Neural progenitor cell (in vitro differentiated cells): ENCODE data around the gene ANKRD12. TPM values are rescaled to one million over a fixed set of nuclear protein-coding genes. Genes with fewer than 3 reads are reported as not detected.

Source experiments
- DNase-seq: peaks from one replicate; pipeline ENCODE4 v3.0.0-alpha.2; 2016; ENCODE audit warnings: low spot score
- H2AFZ ChIP-seq: fragments of 200-600 bp; sonication (generic); replicated peaks from 2 replicates; pipeline ENCODE4 v1.6.1; 2016; ENCODE audit warnings: antibody characterized with exemption
- H3F3A ChIP-seq: fragments of 200-600 bp; sonication (generic); 2 replicates; pipeline ENCODE4 v1.6.1; 2016; ENCODE audit warnings: antibody characterized with exemption, low read depth
- H3K27ac ChIP-seq: fragments of 200-600 bp; sonication (generic); 2 replicates; pipeline ENCODE4 v1.5.1; 2016; ENCODE audit warnings: mild to moderate bottlenecking
- H3K27me3 ChIP-seq: fragments of 200-600 bp; sonication (generic); 2 replicates; pipeline ENCODE4 v1.6.1; 2016; ENCODE audit warnings: mild to moderate bottlenecking, moderate library complexity
- H3K36me3 ChIP-seq: fragments of 200-600 bp; sonication (generic); 2 replicates; pipeline ENCODE4 v1.5.1; 2016
- H3K4me1 ChIP-seq: fragments of 200-600 bp; sonication (generic); 2 replicates; pipeline ENCODE4 v1.6.1; 2016; ENCODE audit warnings: mixed run types
- H3K4me2 ChIP-seq: fragments of 200-600 bp; sonication (generic); 2 replicates; pipeline ENCODE4 v1.6.1; 2016
- H3K4me3 ChIP-seq: fragments of 200-600 bp; sonication (generic); 2 replicates; pipeline ENCODE4 v1.5.1; 2016
- H3K79me2 ChIP-seq: fragments of 200-600 bp; sonication (generic); 2 replicates; pipeline ENCODE4 v1.6.1; 2016; ENCODE audit warnings: low read depth
- H3K9ac ChIP-seq: fragments of 200-600 bp; sonication (generic); 2 replicates; pipeline ENCODE4 v1.6.1; 2016
- H3K9me3 ChIP-seq: fragments of 200-600 bp; sonication (generic); 2 replicates; pipeline ENCODE4 v1.5.1; 2016; ENCODE audit warnings: low read depth
- H4K20me1 ChIP-seq: fragments of 200-600 bp; sonication (generic); 2 replicates; pipeline ENCODE4 v1.6.1; 2016; ENCODE audit warnings: low read depth
- H3K27ac Mint-ChIP-seq: 3 replicates; pipeline ENCODE4 v1.8.0; 2021; ENCODE audit warnings: mixed read lengths
- H3K27me3 Mint-ChIP-seq: 2 replicates; pipeline ENCODE4 v1.8.0; 2022; ENCODE audit warnings: low read depth, mild to moderate bottlenecking, inconsistent platforms, moderate library complexity, mixed read lengths; ENCODE audit not compliant: insufficient read depth
- H3K36me3 Mint-ChIP-seq: 3 replicates; pipeline ENCODE4 v1.8.0; 2021; ENCODE audit warnings: mixed read lengths
- H3K4me1 Mint-ChIP-seq: 3 replicates; pipeline ENCODE4 v1.8.0; 2021; ENCODE audit warnings: mixed read lengths
- H3K4me3 Mint-ChIP-seq: 3 replicates; pipeline ENCODE4 v1.8.0; 2021; ENCODE audit warnings: mild to moderate bottlenecking, moderate library complexity, mixed read lengths
- H3K9me3 Mint-ChIP-seq: 3 replicates; pipeline ENCODE4 v1.8.0; 2020; ENCODE audit warnings: mixed read lengths
- EZH2 ChIP-seq: fragments of 200-600 bp; sonication (generic); IDR thresholded peaks from 2 replicates; pipeline ENCODE4 v1.6.1; 2017; ENCODE audit warnings: antibody characterized with exemption, mild to moderate bottlenecking, moderate library complexity
- EZH2phosphoT487 ChIP-seq: fragments of 200-600 bp; sonication (generic); IDR thresholded peaks from 2 replicates; pipeline ENCODE4 v1.6.1; 2017; ENCODE audit warnings: antibody characterized with exemption
- total RNA-seq: library from RNA; depleted of rRNA; stranded (reverse); fragments of >200 nt; gene quantifications from 2 replicates; pipeline ENCODE4 v1.2.3, GENCODE V29; 2015; ENCODE audit warnings: low replicate concordance
- TF ChIP-seq, protein P1 (sequence below): fragments of 200-600 bp; sonication (generic); IDR thresholded peaks from 2 replicates; pipeline ENCODE4 v1.5.1; 2017; ENCODE audit warnings: antibody characterized with exemption, mild to moderate bottlenecking

The ANKRD12 gene
- total RNA-seq, 1 donor from 2014 or later = 38.2 TPM

DNA sequence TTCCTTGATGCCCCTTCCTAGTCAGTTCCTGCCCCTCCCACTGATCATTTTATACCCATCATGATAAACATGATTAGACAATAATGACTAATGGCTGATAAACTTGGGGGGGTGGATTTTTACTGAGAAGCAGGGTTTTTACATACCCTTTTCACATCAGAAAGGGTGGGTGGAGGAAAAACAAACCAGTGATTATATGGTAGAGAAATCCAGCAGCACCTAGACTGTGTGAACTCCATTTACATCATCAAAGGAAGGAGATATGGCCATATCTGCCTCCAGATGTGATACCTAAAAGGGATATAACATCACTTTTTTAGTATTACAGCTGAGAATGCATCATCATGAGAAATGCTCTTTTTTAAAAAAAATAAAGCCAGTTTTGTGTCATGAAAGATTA, 89.9 kb downstream of the ANKRD12 start:
- no peak overlapping the region for H3K9ac ChIP-seq
- H4K20me1 ChIP-seq = no peaks in the 10 kb centered on the region
- H3K4me3 ChIP-seq = no peak overlapping the region
- no peaks in the 10 kb centered on the region for H3K27me3 ChIP-seq
- Mint-ChIP-seq H3K36me3 (peaks cover 40% of the 10 kb centered on the region), H3K9me3 (peaks cover 15% of the 10 kb centered on the region), H3K4me1 (no peaks in the 10 kb centered on the region), H3K27me3 (no peaks in the 10 kb centered on the region), H3K27ac (no peak overlapping the region), H3K4me3 (no peak overlapping the region)
- H2AFZ ChIP-seq = no peak overlapping the region
- no peak for DNase-seq
- H3K27ac ChIP-seq = no peak overlapping the region
- peaks cover 17% of the 10 kb centered on the region for H3K36me3 ChIP-seq
- H3K79me2 ChIP-seq = no peaks in the 10 kb centered on the region
- H3K4me1 ChIP-seq = no peaks in the 10 kb centered on the region
- no peaks in the 10 kb centered on the region for H3F3A ChIP-seq
- no peaks in the 10 kb centered on the region for H3K9me3 ChIP-seq
- no peak overlapping the region for H3K4me2 ChIP-seq
- TF ChIP-seq, protein P1, sequence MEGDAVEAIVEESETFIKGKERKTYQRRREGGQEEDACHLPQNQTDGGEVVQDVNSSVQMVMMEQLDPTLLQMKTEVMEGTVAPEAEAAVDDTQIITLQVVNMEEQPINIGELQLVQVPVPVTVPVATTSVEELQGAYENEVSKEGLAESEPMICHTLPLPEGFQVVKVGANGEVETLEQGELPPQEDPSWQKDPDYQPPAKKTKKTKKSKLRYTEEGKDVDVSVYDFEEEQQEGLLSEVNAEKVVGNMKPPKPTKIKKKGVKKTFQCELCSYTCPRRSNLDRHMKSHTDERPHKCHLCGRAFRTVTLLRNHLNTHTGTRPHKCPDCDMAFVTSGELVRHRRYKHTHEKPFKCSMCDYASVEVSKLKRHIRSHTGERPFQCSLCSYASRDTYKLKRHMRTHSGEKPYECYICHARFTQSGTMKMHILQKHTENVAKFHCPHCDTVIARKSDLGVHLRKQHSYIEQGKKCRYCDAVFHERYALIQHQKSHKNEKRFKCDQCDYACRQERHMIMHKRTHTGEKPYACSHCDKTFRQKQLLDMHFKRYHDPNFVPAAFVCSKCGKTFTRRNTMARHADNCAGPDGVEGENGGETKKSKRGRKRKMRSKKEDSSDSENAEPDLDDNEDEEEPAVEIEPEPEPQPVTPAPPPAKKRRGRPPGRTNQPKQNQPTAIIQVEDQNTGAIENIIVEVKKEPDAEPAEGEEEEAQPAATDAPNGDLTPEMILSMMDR = no peak
- no peak for TF ChIP-seq EZH2phosphoT487
- no peak for TF ChIP-seq EZH2

DNA sequence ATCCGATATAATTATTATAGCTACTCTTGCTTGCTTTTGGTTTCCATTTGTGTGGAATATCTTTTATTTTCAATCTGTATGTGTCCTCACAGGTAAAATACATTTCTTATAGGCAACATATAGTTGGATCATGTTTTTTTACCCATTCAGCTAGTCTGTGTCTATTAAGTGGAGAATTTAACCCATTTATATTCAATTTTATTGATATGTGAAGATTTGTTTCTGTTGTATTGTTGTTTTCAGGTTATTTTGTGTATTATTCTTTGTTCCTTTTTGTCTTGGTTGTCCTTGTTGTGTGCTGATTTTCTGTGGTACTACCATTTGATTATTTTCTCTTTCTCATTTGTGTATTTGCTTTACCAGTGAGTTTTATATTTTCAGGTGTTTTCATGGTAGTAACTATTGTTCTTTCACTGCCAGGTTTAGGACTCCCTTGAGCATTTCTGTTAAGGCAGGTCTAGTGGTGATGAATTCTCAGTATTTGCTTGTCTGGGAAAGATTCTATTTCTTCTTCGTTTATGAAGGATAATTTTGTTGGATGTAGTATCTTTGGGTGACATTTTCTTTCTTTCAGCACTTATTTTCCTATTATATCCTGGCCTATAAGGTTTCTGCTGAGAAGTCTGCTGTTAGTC, 95.4 kb downstream of the ANKRD12 start:
- no peak overlapping the region for H2AFZ ChIP-seq

DNA sequence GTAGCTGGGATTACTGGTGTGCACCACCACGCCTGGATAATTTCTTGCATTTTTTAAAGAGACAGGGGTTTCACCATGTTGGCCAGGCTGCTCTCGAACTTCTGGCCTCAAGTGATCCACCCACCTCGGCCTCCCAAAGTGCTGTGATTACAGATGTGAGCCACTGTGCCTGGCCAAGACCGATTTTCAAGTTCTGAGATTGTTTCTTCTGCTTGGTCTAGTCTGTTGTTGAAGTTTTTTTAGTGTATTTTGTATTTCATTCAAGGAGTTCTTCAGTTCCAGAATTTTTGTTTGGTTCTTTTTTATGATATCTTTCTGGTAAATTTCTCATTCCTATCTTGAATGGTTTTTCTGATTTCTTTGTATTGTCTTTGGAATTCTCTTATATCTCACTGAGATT, 96.4 kb downstream of the ANKRD12 start:
- Histone ChIP-seq H3K27me3 (no peaks in the 10 kb centered on the region), H3K9ac (no peak overlapping the region), H3K4me2 (no peak overlapping the region), H3K4me1 (no peaks in the 10 kb centered on the region), H3K9me3 (no peaks in the 10 kb centered on the region), H3K79me2 (no peaks in the 10 kb centered on the region), H3F3A (no peaks in the 10 kb centered on the region), H2AFZ (no peak overlapping the region), H3K4me3 (no peak overlapping the region), H3K27ac (no peak overlapping the region), H3K36me3 (no peaks in the 10 kb centered on the region), H4K20me1 (no peaks in the 10 kb centered on the region)
- H3K36me3 Mint-ChIP-seq = peaks cover 39% of the 10 kb centered on the region
- peaks cover 33% of the 10 kb centered on the region for H3K9me3 Mint-ChIP-seq
- TF ChIP-seq EZH2phosphoT487 (no peak), EZH2 (no peak)
- TF ChIP-seq, protein P1 = no peak
- H3K4me3 Mint-ChIP-seq = no peak overlapping the region
- no peaks in the 10 kb centered on the region for H3K27me3 Mint-ChIP-seq
- H3K4me1 Mint-ChIP-seq = no peaks in the 10 kb centered on the region
- no peak overlapping the region for H3K27ac Mint-ChIP-seq
- DNase-seq = no peak

More for the DNA sequence above, 95.4 kb downstream of the ANKRD12 start:
- Histone ChIP-seq H3F3A (no peaks in the 10 kb centered on the region), H3K36me3 (no peaks in the 10 kb centered on the region), H3K4me2 (no peak overlapping the region), H3K9me3 (no peaks in the 10 kb centered on the region), H3K9ac (no peak overlapping the region), H4K20me1 (no peaks in the 10 kb centered on the region), H3K79me2 (no peaks in the 10 kb centered on the region), H3K27me3 (no peaks in the 10 kb centered on the region), H3K4me1 (no peaks in the 10 kb centered on the region), H3K27ac (no peak overlapping the region), H3K4me3 (no peak overlapping the region)
- no peak overlapping the region for H3K4me3 Mint-ChIP-seq
- TF ChIP-seq EZH2 = no peak
- TF ChIP-seq, protein P1 = no peak
- no peak for TF ChIP-seq EZH2phosphoT487
- no peaks in the 10 kb centered on the region for H3K4me1 Mint-ChIP-seq
- no peaks in the 10 kb centered on the region for H3K27me3 Mint-ChIP-seq
- H3K36me3 Mint-ChIP-seq = peaks cover 44% of the 10 kb centered on the region
- H3K27ac Mint-ChIP-seq = no peak overlapping the region
- DNase-seq = no peak
- peaks cover 33% of the 10 kb centered on the region for H3K9me3 Mint-ChIP-seq
